Effector memory CD4-positive, alpha-beta T cell (primary cell): Measurements from ENCODE around the gene SLC26A2.
"Not testable (repeated sequence)": the region's sequence is repeated elsewhere in the genome, so short reads cannot be mapped to it uniquely, and the experiment has no call there.

Source experiments
- DNase-seq, 3 donors: peaks; one replicate each; pipeline ENCODE4 v3.0.0-alpha.2; 2020
- H3K27ac ChIP-seq: 2 replicates; pipeline ENCODE4 v1.7.0; 2013; ENCODE audit warnings: mild to moderate bottlenecking, low read length, moderate library complexity; ENCODE audit not compliant: insufficient read depth, poor library complexity, severe bottlenecking
- H3K27me3 ChIP-seq: replicated peaks from 2 replicates; pipeline ENCODE4 v1.7.0; 2013; ENCODE audit warnings: mild to moderate bottlenecking, low read length; ENCODE audit not compliant: insufficient read depth, control insufficient read depth, poor library complexity, severe bottlenecking
- H3K36me3 ChIP-seq: 2 replicates; pipeline ENCODE4 v1.7.0; 2013; ENCODE audit warnings: mild to moderate bottlenecking, low read length, moderate library complexity; ENCODE audit not compliant: control insufficient read depth, insufficient read depth
- H3K4me1 ChIP-seq: 2 replicates; pipeline ENCODE4 v1.7.0; 2013; ENCODE audit warnings: low read length, mild to moderate bottlenecking; ENCODE audit not compliant: control insufficient read depth, insufficient read depth, poor library complexity, severe bottlenecking
- H3K4me3 ChIP-seq: 2 replicates; pipeline ENCODE4 v1.7.0; 2013; ENCODE audit warnings: low read length, low read depth, mild to moderate bottlenecking; ENCODE audit not compliant: insufficient read depth, poor library complexity, severe bottlenecking
- H3K9me3 ChIP-seq: 2 replicates; pipeline ENCODE4 v1.7.0; 2013; ENCODE audit warnings: mild to moderate bottlenecking, low read length, moderate library complexity; ENCODE audit not compliant: control insufficient read depth

Gene SLC26A2

GRCh38 chr5:149937610-149938009, 22.9 kb upstream of the SLC26A2 start:
- Histone ChIP-seq H3K4me1 (no peaks in the 10 kb centered on the region), H3K9me3 (no peaks in the 10 kb centered on the region), H3K27ac (no peak overlapping the region), H3K36me3 (no peaks in the 10 kb centered on the region), H3K27me3 (no peaks in the 10 kb centered on the region), H3K4me3 (no peak overlapping the region)
- DNase-seq: no peak

- no peak overlapping the region for H3K27ac ChIP-seq
- no peak for DNase-seq
- no peaks in the 10 kb centered on the region for H3K9me3 ChIP-seq
- H3K27me3 ChIP-seq: no peaks in the 10 kb centered on the region
- no peaks in the 10 kb centered on the region for H3K4me1 ChIP-seq
- H3K4me3 ChIP-seq: no peak overlapping the region
- no peaks in the 10 kb centered on the region for H3K36me3 ChIP-seq
Measured at GRCh38 chr5:149938279-149938678, 22.3 kb upstream of the SLC26A2 start.

- Histone ChIP-seq H3K36me3 (no peaks in the 10 kb centered on the region), H3K27me3 (no peaks in the 10 kb centered on the region), H3K4me3 (no peak overlapping the region), H3K9me3 (no peaks in the 10 kb centered on the region), H3K27ac (no peak overlapping the region), H3K4me1 (no peaks in the 10 kb centered on the region)
- no peak for DNase-seq
Measured at GRCh38 chr5:149938791-149939358, 21.7 kb upstream of the SLC26A2 start.

DNA sequence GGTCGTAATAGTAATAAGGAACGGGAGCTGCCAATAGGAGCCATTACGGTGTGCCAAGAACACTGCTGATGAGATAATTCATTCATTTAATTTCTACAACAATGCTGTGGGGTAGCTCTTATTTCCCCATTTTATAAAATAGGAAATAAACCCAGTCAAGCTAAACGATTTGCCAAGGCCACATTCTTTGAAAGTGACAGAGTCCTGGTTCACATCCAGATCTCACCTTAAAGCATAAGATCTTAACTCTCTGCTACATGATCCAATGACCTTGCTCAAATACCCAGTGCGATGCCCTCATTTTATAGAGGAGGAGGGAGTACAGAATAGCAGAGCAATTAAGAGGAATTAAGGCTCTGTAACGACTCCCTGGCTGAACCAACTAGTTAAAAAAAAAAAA, 21.0 kb upstream of the SLC26A2 start:
- DNase-seq: no peak
- no peak overlapping the region for H3K4me3 ChIP-seq
- H3K4me1 ChIP-seq: no peaks in the 10 kb centered on the region
- no peak overlapping the region for H3K27ac ChIP-seq
- no peaks in the 10 kb centered on the region for H3K27me3 ChIP-seq
- H3K9me3 ChIP-seq: no peaks in the 10 kb centered on the region
- no peaks in the 10 kb centered on the region for H3K36me3 ChIP-seq

DNA sequence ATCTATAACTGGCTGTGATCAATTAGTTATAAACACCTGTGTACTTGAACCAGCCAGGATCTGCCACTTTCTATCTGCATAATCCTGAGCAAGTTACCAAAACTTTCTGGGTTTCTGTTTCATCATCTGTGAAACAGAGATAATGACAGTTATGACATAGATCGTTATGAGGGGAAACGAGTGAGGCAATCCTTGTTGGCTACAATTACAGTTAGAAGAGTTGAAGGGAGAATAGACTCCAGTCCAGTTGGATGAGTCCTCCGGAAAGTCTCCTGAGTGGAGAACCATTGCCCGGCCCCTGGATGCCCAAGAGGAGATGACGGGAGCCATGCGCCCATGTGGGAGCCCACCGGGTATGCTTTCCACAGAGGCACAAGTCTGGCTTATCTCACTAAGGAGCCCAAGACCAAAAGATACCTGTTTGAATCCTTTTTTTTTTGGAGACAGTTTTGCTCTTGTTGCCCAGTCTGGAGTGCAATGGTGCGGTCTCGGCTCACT, 20.4 kb upstream of the SLC26A2 start:
- DNase-seq: no peak
- Histone ChIP-seq H3K9me3 (no peaks in the 10 kb centered on the region), H3K27me3 (no peaks in the 10 kb centered on the region), H3K27ac (no peak overlapping the region), H3K36me3 (no peaks in the 10 kb centered on the region), H3K4me1 (no peaks in the 10 kb centered on the region), H3K4me3 (no peak overlapping the region)

DNA sequence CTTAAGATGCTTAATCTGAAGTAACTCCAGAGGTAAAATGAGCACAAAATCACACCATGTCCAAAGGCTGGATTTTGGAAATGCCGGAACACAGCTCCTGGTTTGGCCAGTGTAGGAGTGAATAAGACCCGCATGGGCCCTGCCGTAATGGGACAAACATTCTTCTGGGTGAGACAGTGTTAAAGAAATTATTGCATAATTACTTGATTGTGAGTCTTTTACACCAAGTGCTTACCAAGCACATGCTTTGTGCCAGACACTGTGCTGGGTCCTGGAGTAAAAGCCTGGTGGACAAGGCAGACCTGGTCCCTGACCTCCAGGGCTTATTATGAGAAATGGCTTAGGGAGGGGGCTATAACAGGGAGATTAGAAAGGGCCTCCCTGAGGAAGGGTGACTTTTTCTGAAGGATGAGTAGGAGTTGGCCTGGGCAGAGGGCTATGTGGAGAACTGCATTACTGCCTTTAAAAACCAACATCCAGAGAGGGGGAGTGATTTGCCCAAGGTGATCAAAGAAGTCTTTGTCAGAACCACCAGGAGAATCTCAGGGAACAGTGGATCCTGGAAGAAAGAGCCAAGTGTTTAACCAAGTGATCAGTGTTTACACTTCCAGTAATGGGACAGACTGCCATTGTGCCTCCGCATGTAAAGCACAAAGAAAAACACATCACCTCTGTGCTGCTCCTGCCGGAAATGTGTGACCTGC, 19.5 kb upstream of the SLC26A2 start:
- no peaks in the 10 kb centered on the region for H3K4me1 ChIP-seq
- no peaks in the 10 kb centered on the region for H3K36me3 ChIP-seq
- no peaks in the 10 kb centered on the region for H3K9me3 ChIP-seq
- no peak for DNase-seq
- no peak overlapping the region for H3K27ac ChIP-seq
- no peak overlapping the region for H3K4me3 ChIP-seq
- H3K27me3 ChIP-seq: no peaks in the 10 kb centered on the region

- Histone ChIP-seq H3K27ac (no peak overlapping the region), H3K4me3 (no peak overlapping the region), H3K27me3 (no peaks in the 10 kb centered on the region), H3K36me3 (no peaks in the 10 kb centered on the region), H3K9me3 (no peaks in the 10 kb centered on the region), H3K4me1 (no peaks in the 10 kb centered on the region)
- no peak for DNase-seq
Measured at GRCh38 chr5:149941795-149942194, 18.8 kb upstream of the SLC26A2 start.

- no peaks in the 10 kb centered on the region for H3K4me1 ChIP-seq
- no peak overlapping the region for H3K4me3 ChIP-seq
- no peaks in the 10 kb centered on the region for H3K9me3 ChIP-seq
- H3K36me3 ChIP-seq: no peaks in the 10 kb centered on the region
- DNase-seq: no peak
- H3K27ac ChIP-seq: no peak overlapping the region
- no peaks in the 10 kb centered on the region for H3K27me3 ChIP-seq
Measured at GRCh38 chr5:149942199-149942598, 18.4 kb upstream of the SLC26A2 start.

GRCh38 chr5:149942741-149943169, 17.8 kb upstream of the SLC26A2 start:
- not testable (repeated sequence) for H3K36me3 ChIP-seq, H3K4me3 ChIP-seq, H3K27ac ChIP-seq, DNase-seq, H3K9me3 ChIP-seq, H3K27me3 ChIP-seq, H3K4me1 ChIP-seq

DNA sequence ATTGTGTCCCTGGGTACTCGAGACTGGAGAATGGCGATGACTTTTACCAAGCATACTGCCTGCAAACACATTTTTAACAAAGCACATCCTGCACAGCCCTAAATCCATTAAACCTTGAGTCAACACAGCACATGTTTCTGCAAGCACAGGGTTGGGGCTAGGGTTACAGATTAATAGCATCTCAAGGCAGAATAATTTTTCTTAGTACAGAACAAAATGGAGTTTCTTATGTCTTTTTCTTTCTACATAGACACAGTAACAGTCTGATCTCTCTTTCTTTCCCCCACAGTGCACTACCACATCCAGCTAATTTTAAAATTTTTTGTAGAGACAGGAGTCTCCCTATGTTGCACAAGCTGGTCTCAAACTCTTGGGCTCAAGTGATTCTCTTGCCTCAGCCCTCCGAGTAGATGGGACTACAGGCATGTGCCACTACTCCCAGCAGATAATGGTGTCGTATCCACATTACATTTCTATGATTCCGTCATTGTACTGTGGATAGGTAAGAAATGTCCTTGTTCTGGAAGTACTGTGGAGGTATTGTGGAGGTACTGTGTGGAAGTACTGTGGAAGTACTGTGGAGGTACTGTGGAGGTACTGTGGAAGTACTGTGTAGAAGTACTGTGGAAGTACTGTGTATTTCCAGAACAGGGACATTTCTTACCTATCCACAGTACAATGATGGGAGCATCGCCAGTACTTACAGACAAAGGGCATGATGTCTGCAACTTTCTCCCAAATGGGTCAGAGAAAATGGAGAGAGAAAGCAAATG, 17.2 kb upstream of the SLC26A2 start:
- H3K36me3 ChIP-seq, H3K4me3 ChIP-seq, H3K4me1 ChIP-seq, H3K9me3 ChIP-seq, H3K27ac ChIP-seq, H3K27me3 ChIP-seq, DNase-seq: not testable (repeated sequence)
